AG08396 (cell line): Measurements from ENCODE around the gene CFAP46.
"Not testable (repeated sequence)": the region's sequence is repeated elsewhere in the genome, so short reads cannot be mapped to it uniquely, and the experiment has no call there.

Source experiments
- DNase-seq: peaks from one replicate; pipeline ENCODE4 v3.0.0; 2012; ENCODE audit warnings: low spot score, mixed read lengths

CFAP46 gene

GRCh38 chr10:132912713-132913558 is 29.4 kb downstream of the CFAP46 start:
- DNase-seq: no peak

- no peak for DNase-seq
Observed at GRCh38 chr10:132912225-132912712, 30.1 kb downstream of the CFAP46 start.

DNA sequence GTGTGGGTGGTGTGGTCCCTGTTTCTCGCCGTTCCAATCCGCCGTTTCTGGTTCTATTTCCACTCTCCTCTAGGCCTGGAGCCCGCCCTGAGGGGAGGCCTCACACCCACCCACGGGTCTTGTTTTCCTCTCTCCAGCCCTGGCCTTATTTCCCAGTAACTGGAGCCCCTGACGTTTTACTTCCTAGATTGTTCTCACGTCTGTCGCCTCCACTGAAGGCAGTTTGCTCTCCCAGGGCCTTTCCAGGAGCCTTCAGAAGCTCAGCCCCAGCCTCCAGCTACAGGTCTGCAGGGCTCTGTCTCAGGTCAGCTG is 30.6 kb downstream of the CFAP46 start:
- no peak for DNase-seq

- no peak for DNase-seq
Observed at GRCh38 chr10:132910901-132911785, 31.2 kb downstream of the CFAP46 start.

- DNase-seq: no peak
Observed at GRCh38 chr10:132910186-132910880, 32.0 kb downstream of the CFAP46 start.

DNA sequence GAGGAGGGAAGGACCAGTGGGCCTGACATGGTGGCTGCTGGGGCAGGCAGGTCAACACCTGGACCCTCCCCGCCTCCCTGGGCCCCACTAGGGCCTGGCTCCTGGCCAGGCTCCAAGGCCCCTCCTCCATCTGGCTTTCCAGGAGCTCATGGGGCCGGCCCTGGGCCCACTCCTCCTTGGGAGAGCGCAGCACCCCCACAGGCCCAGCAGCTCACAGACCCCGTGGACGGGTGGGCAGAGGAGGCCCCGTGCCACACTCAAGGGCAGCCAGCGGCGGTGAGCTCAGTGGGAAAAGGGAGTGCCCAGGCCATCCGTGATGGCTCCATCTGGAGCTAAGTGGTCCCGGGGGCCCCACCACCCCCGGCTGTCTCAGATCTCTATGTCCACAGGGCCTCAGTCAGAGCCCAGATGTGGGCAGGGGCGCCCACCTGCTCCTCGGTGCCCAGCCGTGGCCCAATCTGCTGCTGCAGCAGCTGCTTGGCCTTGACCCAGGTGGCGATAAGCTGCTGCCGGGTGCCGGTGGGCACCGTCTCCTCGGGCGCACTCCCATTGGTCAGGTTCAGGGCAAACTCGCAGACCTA is 32.8 kb downstream of the CFAP46 start:
- no peak for DNase-seq

GRCh38 chr10:132908621-132909295 is 33.6 kb downstream of the CFAP46 start:
- no peak for DNase-seq

GRCh38 chr10:132907821-132908620 is 34.3 kb downstream of the CFAP46 start:
- DNase-seq: no peak

DNA sequence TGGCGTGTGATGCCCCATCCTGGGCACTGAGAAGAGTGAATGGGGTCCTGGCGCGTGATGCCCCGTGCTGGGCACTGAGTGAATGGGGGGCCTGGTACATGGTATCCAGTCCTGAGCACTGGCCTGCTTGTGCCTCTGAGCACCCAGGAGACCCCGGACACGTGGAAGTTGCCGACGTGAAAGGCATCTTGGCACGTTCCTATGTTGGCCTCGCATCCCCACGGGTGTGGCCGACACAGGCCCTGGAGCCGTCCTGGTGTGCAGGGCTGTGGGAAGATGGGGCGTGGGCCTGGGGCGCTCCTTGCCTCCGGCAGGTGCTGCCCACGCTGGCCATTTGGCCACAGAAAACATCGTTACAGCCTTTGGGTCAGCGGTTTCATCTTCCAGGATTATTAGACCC is 35.5 kb downstream of the CFAP46 start:
- DNase-seq: no peak

GRCh38 chr10:132906106-132906505 is 36.3 kb downstream of the CFAP46 start:
- no peak for DNase-seq

- no peak for DNase-seq
Observed at GRCh38 chr10:132905661-132906060, 36.7 kb downstream of the CFAP46 start.

DNA sequence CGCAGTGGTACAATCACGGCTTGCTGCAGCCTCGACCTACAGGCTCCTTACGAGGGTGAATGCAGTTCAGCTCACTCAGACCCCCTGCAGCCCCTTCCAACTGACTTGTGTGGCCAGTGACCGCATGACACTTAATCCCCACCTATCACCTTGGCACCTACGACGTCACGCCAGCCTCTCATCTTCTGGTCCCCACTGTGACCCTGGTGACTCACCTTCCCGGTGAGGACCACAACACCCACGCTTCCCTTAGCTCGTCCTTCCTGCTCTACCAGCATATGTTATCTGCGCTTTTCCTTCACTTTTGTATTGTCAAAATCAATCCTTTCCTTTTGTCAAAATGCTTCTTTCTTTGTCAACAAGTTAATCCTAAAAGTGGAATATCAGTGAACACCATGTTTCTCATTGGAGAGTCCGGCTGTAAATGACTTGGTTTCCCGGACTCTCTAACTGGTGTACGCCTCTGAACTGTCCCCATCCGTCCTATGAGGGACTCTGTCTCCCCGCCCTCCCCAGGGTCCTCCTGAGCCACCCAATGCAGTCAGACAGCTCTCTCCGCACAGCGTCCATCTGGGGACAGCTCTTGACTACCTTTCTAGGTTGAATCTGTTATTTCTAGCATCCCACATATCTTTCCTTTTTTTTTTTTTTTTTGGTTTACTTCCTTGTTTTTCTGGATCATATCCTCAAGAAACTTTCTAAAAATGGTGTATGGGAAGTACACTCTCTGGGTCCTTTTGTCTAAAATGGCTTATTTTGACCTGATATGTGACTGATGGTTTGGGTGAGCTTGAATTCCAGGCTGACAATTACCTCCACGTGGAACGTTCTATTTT is 37.3 kb downstream of the CFAP46 start:
- DNase-seq: no peak

- peak; percentile 83 for DNase-seq
Observed at GRCh38 chr10:132904181-132904813, 38.1 kb downstream of the CFAP46 start.

DNA sequence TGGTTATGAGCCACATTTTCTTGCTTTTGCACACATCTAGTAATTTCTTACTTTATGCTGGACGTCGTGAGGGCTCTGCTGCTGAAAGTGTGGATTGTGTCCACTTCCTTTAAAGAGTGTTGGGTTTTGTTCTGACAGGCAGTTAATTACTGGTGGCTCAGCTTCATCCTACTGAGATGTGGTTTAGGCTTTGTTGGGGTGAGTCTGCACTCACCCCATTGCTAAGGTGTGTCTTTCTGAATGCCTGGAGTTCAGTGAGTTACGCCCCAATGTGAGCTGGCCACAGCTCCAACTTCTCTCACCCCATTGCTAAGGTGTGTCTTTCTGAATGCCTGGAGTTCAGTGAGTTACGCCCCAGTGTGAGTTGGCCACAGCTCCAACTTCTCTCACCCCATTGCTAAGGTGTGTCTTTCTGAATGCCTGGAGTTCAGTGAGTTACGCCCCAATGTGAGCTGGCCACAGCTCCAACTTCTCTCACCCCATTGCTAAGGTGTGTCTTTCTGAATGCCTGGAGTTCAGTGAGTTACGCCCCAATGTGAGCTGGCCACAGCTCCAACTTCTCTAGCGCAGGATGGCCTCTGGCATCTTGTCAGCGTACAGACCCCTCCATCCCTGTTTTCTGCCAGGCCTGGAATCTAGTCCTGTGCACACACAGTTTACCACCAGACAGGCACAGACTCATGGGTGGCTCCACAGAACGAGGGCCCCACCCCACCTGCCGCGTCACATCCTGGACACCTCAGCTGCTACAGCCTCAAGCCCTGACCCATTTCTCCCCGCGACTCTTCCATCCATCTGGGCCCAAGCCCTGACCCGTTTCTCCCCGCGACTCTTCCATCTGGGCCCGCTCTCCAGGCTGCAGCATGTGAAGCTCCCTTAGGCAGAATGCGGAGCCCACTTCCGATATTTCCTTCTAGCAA is 39.5 kb downstream of the CFAP46 start:
- not testable (repeated sequence) for DNase-seq

- DNase-seq: no peak
Observed at GRCh38 chr10:132901351-132901750, 41.0 kb downstream of the CFAP46 start.

DNA sequence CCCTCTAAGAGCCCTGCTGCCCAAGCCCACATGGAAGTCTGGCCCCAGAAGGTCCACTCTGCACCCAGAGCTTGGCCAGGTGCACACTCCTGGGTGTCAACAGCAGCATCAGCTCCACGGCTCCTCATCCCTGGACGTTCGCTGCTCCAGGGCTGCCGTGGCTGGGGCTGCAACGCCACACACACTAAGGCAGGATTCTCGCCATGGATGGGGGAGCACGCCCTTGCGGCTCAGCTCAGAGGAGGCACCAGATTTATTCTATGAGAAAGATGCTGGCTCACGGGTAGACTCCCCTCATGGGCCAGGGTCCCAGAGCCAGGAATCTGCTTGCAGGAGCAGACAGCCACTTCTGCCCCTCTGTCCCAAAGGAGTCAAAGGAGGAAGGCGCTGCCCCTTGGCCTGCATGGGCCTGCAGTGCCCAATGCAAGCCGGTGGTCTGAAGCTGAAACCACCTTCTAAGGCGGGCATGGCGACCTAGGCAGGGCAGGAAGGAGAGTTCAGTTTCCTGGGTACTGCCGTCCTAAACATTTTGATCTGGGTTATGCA is 42.1 kb downstream of the CFAP46 start:
- DNase-seq: no peak

GRCh38 chr10:132899751-132900065 is 42.7 kb downstream of the CFAP46 start:
- no peak for DNase-seq
